ENCODE results near the gene RHOXF1. TPM values are rescaled to one million over a fixed set of nuclear protein-coding genes. Genes with fewer than 3 reads are reported as not detected.
"Not testable (repeated sequence)": the region's sequence is repeated elsewhere in the genome, so short reads cannot be mapped to it uniquely, and the experiment has no call there.

Gene RHOXF1
- total RNA-seq (not detected in 2 replicates), polyA plus RNA-seq (1.3 and 2.8 TPM in 2 replicates), polyA minus RNA-seq (not detected in 2 replicates)
- 0.56 TPM for total RNA-seq (2013)

GRCh38 chrX:120115438-120115963, at the start of gene RHOXF1:
Gene RHOXF1 (minus strand): TSS chrX:120115913. CDS start chrX:120115862, 51 bp downstream.
- H3K4me3 Mint-ChIP-seq, result no peak within 1 kb of the TSS

GRCh38 chrX:120159086-120159485, 43.4 kb upstream of the RHOXF1 start:
- H2AFZ ChIP-seq (ENCODE audit: insufficient read depth, low read depth, low read length, poor library complexity, severe bottlenecking); ATAC-seq (ENCODE audit: low read depth); H3K9me3 Mint-ChIP-seq (ENCODE audit: insufficient read depth); H3K4me3 Mint-ChIP-seq; H3K36me3 ChIP-seq (replicated peaks in 1 of 2; ENCODE audit: control extremely low read depth in 1 of 2, control insufficient read depth in 1 of 2, extremely low read depth in 1 of 2, insufficient read depth in 2 of 2, low read length in 1 of 2); H3K27ac Mint-ChIP-seq; H3K27me3 ChIP-seq (replicated peaks in 1 of 4; ENCODE audit: control extremely low read depth in 1 of 4, control insufficient read depth in 3 of 4, insufficient read depth in 4 of 4, low read length in 3 of 4); H4K20me1 ChIP-seq (ENCODE audit: control insufficient read depth, insufficient read depth, low read length, poor library complexity, severe bottlenecking); H3K27me3 Mint-ChIP-seq; H3K4me1 ChIP-seq (ENCODE audit: control insufficient read depth in 2 of 2, insufficient read depth in 2 of 2, low read length in 2 of 2); DNase-seq; CTCF ChIA-PET; POLR2A ChIA-PET; H3K9ac ChIP-seq (ENCODE audit: low read length); H3K4me3 ChIP-seq (ENCODE audit: control extremely low read depth in 1 of 5, extremely low read depth in 1 of 5, insufficient read depth in 1 of 5, low read depth in 2 of 5, low read length in 4 of 5); H3K79me2 ChIP-seq (ENCODE audit: control insufficient read depth, insufficient read depth, low read length); H3K9me3 ChIP-seq (ENCODE audit: control extremely low read depth in 1 of 3, control insufficient read depth in 2 of 3, insufficient read depth in 1 of 3, low read length in 2 of 3); intact Hi-C loops (cut with micrococcal nuclease); H3K27ac ChIP-seq (ENCODE audit: low read length in 2 of 2); H3K4me2 ChIP-seq (replicated peaks; ENCODE audit: low read depth, low read length, poor library complexity, severe bottlenecking); H3K4me1 Mint-ChIP-seq: not testable (repeated sequence)
- no CpG with 5 or more reads among the region's 33 CpGs for WGBS (ENCODE audit: insufficient coverage)

More at GRCh38 chrX:120115438-120115963, at the start of gene RHOXF1:
- ChIA-PET CTCF (no interaction called here), POLR2A (no interaction called here)
- TF ChIP-seq CTCF (IDR thresholded peaks at IDR 0.05) (no peak), EZH2 (IDR thresholded peaks at IDR 0.05; ENCODE audit: borderline replicate concordance, insufficient read depth, low read depth, low read length, poor library complexity, severe bottlenecking) (no peak)
- Histone ChIP-seq H3K4me1 (ENCODE audit: control insufficient read depth in 2 of 2, insufficient read depth in 2 of 2, low read length in 2 of 2) (no peaks in the 10 kb centered on the region), H2AFZ (ENCODE audit: insufficient read depth, low read depth, low read length, poor library complexity, severe bottlenecking) (no peak within 1 kb of the TSS), H3K79me2 (ENCODE audit: control insufficient read depth, insufficient read depth, low read length) (no peaks in the 10 kb centered on the region), H3K27me3 (replicated peaks in 1 of 4; ENCODE audit: control extremely low read depth in 1 of 4, control insufficient read depth in 3 of 4, insufficient read depth in 4 of 4, low read length in 3 of 4) (no peaks in the 10 kb centered on the region), H3K9ac (ENCODE audit: low read length) (no peak within 1 kb of the TSS), H3K9me3 (ENCODE audit: control extremely low read depth in 1 of 3, control insufficient read depth in 2 of 3, insufficient read depth in 1 of 3, low read length in 2 of 3) (peaks cover 0 to 3% (median 0%) of the 10 kb centered on the region in 3 donors), H3K27ac (ENCODE audit: low read length in 2 of 2) (no peak within 1 kb of the TSS), H3K36me3 (replicated peaks in 1 of 2; ENCODE audit: control extremely low read depth in 1 of 2, control insufficient read depth in 1 of 2, extremely low read depth in 1 of 2, insufficient read depth in 2 of 2, low read length in 1 of 2) (no peaks in the 10 kb centered on the region), H3K4me2 (replicated peaks; ENCODE audit: low read depth, low read length, poor library complexity, severe bottlenecking) (no peak within 1 kb of the TSS), H4K20me1 (ENCODE audit: control insufficient read depth, insufficient read depth, low read length, poor library complexity, severe bottlenecking) (no peaks in the 10 kb centered on the region), H3K4me3 (ENCODE audit: control extremely low read depth in 1 of 5, extremely low read depth in 1 of 5, insufficient read depth in 1 of 5, low read depth in 2 of 5, low read length in 4 of 5) (no peak within 1 kb of the TSS)
- ATAC-seq (ENCODE audit: low read depth) (no peak), DNase-seq (no peak)
- WGBS (ENCODE audit: insufficient coverage), result 98% methylated on average over 20 of the region's 35 CpGs
- H3K9me3 Mint-ChIP-seq (ENCODE audit: insufficient read depth), result no peaks in the 10 kb centered on the region
- H3K27me3 Mint-ChIP-seq, result peaks cover 4% of the 10 kb centered on the region
- no peaks in the 10 kb centered on the region for H3K4me1 Mint-ChIP-seq
- H3K27ac Mint-ChIP-seq, result no peak within 1 kb of the TSS
- intact Hi-C loops (cut with micrococcal nuclease), result no loop called here

GRCh38 chrX:120158313-120158712, 42.6 kb upstream of the RHOXF1 start, which contains the start of gene RHOXF2:
Gene RHOXF2 (plus strand): TSS chrX:120158613. CDS start chrX:120158751, 138 bp downstream.
- H3K4me3 ChIP-seq (ENCODE audit: control extremely low read depth in 1 of 5, extremely low read depth in 1 of 5, insufficient read depth in 1 of 5, low read depth in 2 of 5, low read length in 4 of 5); H4K20me1 ChIP-seq (ENCODE audit: control insufficient read depth, insufficient read depth, low read length, poor library complexity, severe bottlenecking); DNase-seq; intact Hi-C loops (cut with micrococcal nuclease); H3K4me3 Mint-ChIP-seq; H3K36me3 ChIP-seq (replicated peaks in 1 of 2; ENCODE audit: control extremely low read depth in 1 of 2, control insufficient read depth in 1 of 2, extremely low read depth in 1 of 2, insufficient read depth in 2 of 2, low read length in 1 of 2); H3K27ac ChIP-seq (ENCODE audit: low read length in 2 of 2); ATAC-seq (ENCODE audit: low read depth); H3K4me2 ChIP-seq (replicated peaks; ENCODE audit: low read depth, low read length, poor library complexity, severe bottlenecking); H2AFZ ChIP-seq (ENCODE audit: insufficient read depth, low read depth, low read length, poor library complexity, severe bottlenecking); H3K27me3 Mint-ChIP-seq; H3K9me3 ChIP-seq (ENCODE audit: control extremely low read depth in 1 of 3, control insufficient read depth in 2 of 3, insufficient read depth in 1 of 3, low read length in 2 of 3); CTCF ChIA-PET; H3K4me1 ChIP-seq (ENCODE audit: control insufficient read depth in 2 of 2, insufficient read depth in 2 of 2, low read length in 2 of 2); H3K9me3 Mint-ChIP-seq (ENCODE audit: insufficient read depth); H3K27me3 ChIP-seq (replicated peaks in 1 of 4; ENCODE audit: control extremely low read depth in 1 of 4, control insufficient read depth in 3 of 4, insufficient read depth in 4 of 4, low read length in 3 of 4); POLR2A ChIA-PET; H3K4me1 Mint-ChIP-seq; H3K27ac Mint-ChIP-seq; H3K79me2 ChIP-seq (ENCODE audit: control insufficient read depth, insufficient read depth, low read length); H3K9ac ChIP-seq (ENCODE audit: low read length): not testable (repeated sequence)
- no CpG with 5 or more reads among the region's 15 CpGs for WGBS (ENCODE audit: insufficient coverage)
